ENCODE data around the gene SYNPR. TPM values are rescaled to one million over a fixed set of nuclear protein-coding genes. Genes with fewer than 3 reads are reported as not detected.

SYNPR gene
- total RNA-seq, 4 donors from 2014 or later, result 1.7 TPM; not detected in 3

GRCh38 chr3:63437858-63438257 lies 159.8 kb downstream of the SYNPR start:
- no peaks in the 10 kb centered on the region for H3K9me3 ChIP-seq
- no peak overlapping the region for H3K27ac ChIP-seq
- no peaks in the 10 kb centered on the region for H3K36me3 ChIP-seq
- no peak for DNase-seq
- no peak for TF ChIP-seq CTCF (IDR thresholded peaks at IDR 0.05)
- TF ChIP-seq POLR2A (IDR thresholded peaks at IDR 0.05), result no peak
- no peak overlapping the region for H3K4me3 ChIP-seq
- intact Hi-C loops (cut with DNase I; ENCODE audit: low total_unique reads), result no loop called here
- no peaks in the 10 kb centered on the region for H3K4me1 ChIP-seq
- H3K27me3 ChIP-seq, result no peaks in the 10 kb centered on the region

GRCh38 chr3:63438826-63439371 lies 160.8 kb downstream of the SYNPR start:
- intact Hi-C loops (cut with DNase I; ENCODE audit: low total_unique reads), result no loop called here
- Histone ChIP-seq H3K36me3 (no peaks in the 10 kb centered on the region), H3K27me3 (no peaks in the 10 kb centered on the region), H3K4me1 (no peaks in the 10 kb centered on the region), H3K4me3 (no peak overlapping the region), H3K9me3 (no peaks in the 10 kb centered on the region), H3K27ac (no peak overlapping the region)
- no peak for DNase-seq
- TF ChIP-seq CTCF (IDR thresholded peaks at IDR 0.05) (no peak), POLR2A (IDR thresholded peaks at IDR 0.05) (no peak)

- Histone ChIP-seq H3K4me1 (no peaks in the 10 kb centered on the region), H3K4me3 (no peak overlapping the region), H3K27ac (no peak overlapping the region), H3K9me3 (no peaks in the 10 kb centered on the region), H3K27me3 (no peaks in the 10 kb centered on the region), H3K36me3 (no peaks in the 10 kb centered on the region)
- no peak for DNase-seq
- intact Hi-C loops (cut with DNase I; ENCODE audit: low total_unique reads), result no loop called here
- TF ChIP-seq POLR2A (IDR thresholded peaks at IDR 0.05) (no peak), CTCF (IDR thresholded peaks at IDR 0.05) (no peak)
Measured at GRCh38 chr3:63441262-63441661, 163.2 kb downstream of the SYNPR start.

GRCh38 chr3:63442918-63443317 lies 164.8 kb downstream of the SYNPR start:
- intact Hi-C loops (cut with DNase I; ENCODE audit: low total_unique reads), result no loop called here

GRCh38 chr3:63450023-63450422 lies 171.9 kb downstream of the SYNPR start:
- intact Hi-C loops (cut with DNase I; ENCODE audit: low total_unique reads), result no loop called here
- Histone ChIP-seq H3K4me3 (no peak overlapping the region), H3K4me1 (no peaks in the 10 kb centered on the region), H3K36me3 (no peaks in the 10 kb centered on the region), H3K27ac (no peak overlapping the region), H3K9me3 (no peaks in the 10 kb centered on the region), H3K27me3 (no peaks in the 10 kb centered on the region)
- no peak for DNase-seq
- TF ChIP-seq CTCF (IDR thresholded peaks at IDR 0.05) (no peak), POLR2A (IDR thresholded peaks at IDR 0.05) (no peak)

More at GRCh38 chr3:63442918-63443317, 164.8 kb downstream of the SYNPR start:
- Histone ChIP-seq H3K27me3 (no peaks in the 10 kb centered on the region), H3K4me3 (no peak overlapping the region), H3K27ac (no peak overlapping the region), H3K4me1 (no peaks in the 10 kb centered on the region), H3K9me3 (no peaks in the 10 kb centered on the region), H3K36me3 (no peaks in the 10 kb centered on the region)
- DNase-seq, result no peak
- TF ChIP-seq POLR2A (IDR thresholded peaks at IDR 0.05) (no peak), CTCF (IDR thresholded peaks at IDR 0.05) (no peak)
